GM23338 (cell line): ENCODE data around the gene JAZF1. TPM values are rescaled to one million over a fixed set of nuclear protein-coding genes. Genes with fewer than 3 reads are reported as not detected.

ENCODE experiments used
- ATAC-seq: fragments of 200-7000 bp; cut with Tn5 transposase; 3 replicates; pipeline ENCODE4 v1.9.1; 2020
- DNase-seq: peaks from one replicate; pipeline ENCODE4 v3.0.0-alpha.2; 2015; ENCODE audit warnings: low spot score
- H2AFZ ChIP-seq: fragments of 200-600 bp; sonication (generic); 2 replicates; pipeline ENCODE4 v1.8.0; 2016; ENCODE audit warnings: antibody characterized with exemption, mild to moderate bottlenecking, moderate library complexity
- H3F3A ChIP-seq: fragments of 200-600 bp; sonication (generic); replicated peaks from 2 replicates; pipeline ENCODE4 v1.8.0; 2017; ENCODE audit warnings: antibody characterized with exemption, mixed run types, low read depth
- H3K27ac ChIP-seq: fragments of 200-600 bp; sonication (generic); 2 replicates; pipeline ENCODE4 v1.6.1; 2016; ENCODE audit warnings: low read depth
- H3K27me3 ChIP-seq: fragments of 200-600 bp; sonication (generic); 2 replicates; pipeline ENCODE4 v1.8.0; 2016; ENCODE audit warnings: mild to moderate bottlenecking, mixed run types, moderate library complexity; ENCODE audit not compliant: insufficient read depth
- H3K36me3 ChIP-seq: fragments of 200-600 bp; sonication (generic); 2 replicates; pipeline ENCODE4 v1.8.0; 2016; ENCODE audit warnings: mild to moderate bottlenecking; ENCODE audit not compliant: insufficient read depth
- H3K4me1 ChIP-seq: fragments of 200-600 bp; sonication (generic); 2 replicates; pipeline ENCODE4 v1.8.0; 2016; ENCODE audit warnings: mild to moderate bottlenecking, moderate library complexity; ENCODE audit not compliant: insufficient read depth
- H3K4me2 ChIP-seq: fragments of 200-600 bp; sonication (generic); 2 replicates; pipeline ENCODE4 v1.7.1; 2017; ENCODE audit warnings: mixed run types
- H3K4me3 ChIP-seq: fragments of 200-600 bp; sonication (generic); 2 replicates; pipeline ENCODE4 v1.6.1; 2016; ENCODE audit warnings: mixed run types
- H3K79me2 ChIP-seq: fragments of 200-600 bp; sonication (generic); replicated peaks from 2 replicates; pipeline ENCODE4 v1.8.0; 2017; ENCODE audit warnings: mild to moderate bottlenecking; ENCODE audit not compliant: insufficient read depth
- H3K9me2 ChIP-seq: fragments of 200-600 bp; sonication (generic); 2 replicates; pipeline ENCODE4 v1.8.0; 2017; ENCODE audit not compliant: insufficient read depth
- H4K20me1 ChIP-seq: fragments of 200-600 bp; sonication (generic); replicated peaks from 2 replicates; pipeline ENCODE4 v1.8.0; 2017; ENCODE audit warnings: mild to moderate bottlenecking; ENCODE audit not compliant: insufficient read depth
- H3K27ac Mint-ChIP-seq: 2 replicates; pipeline ENCODE4 v1.8.0; 2020; ENCODE audit warnings: inconsistent platforms, mild to moderate bottlenecking, moderate library complexity, mixed read lengths
- H3K27me3 Mint-ChIP-seq: 3 replicates; pipeline ENCODE4 v1.8.0; 2022; ENCODE audit warnings: low read depth, mild to moderate bottlenecking, moderate library complexity, mixed read lengths, inconsistent platforms; ENCODE audit not compliant: insufficient read depth, poor library complexity
- H3K36me3 Mint-ChIP-seq: 3 replicates; pipeline ENCODE4 v1.8.0; 2021; ENCODE audit warnings: low read depth, mild to moderate bottlenecking, inconsistent platforms, moderate library complexity, mixed read lengths
- H3K4me1 Mint-ChIP-seq: 3 replicates; pipeline ENCODE4 v1.8.0; 2020; ENCODE audit warnings: mild to moderate bottlenecking, inconsistent platforms, mixed read lengths
- H3K4me3 Mint-ChIP-seq: 3 replicates; pipeline ENCODE4 v1.8.0; 2021; ENCODE audit warnings: moderate library complexity, mild to moderate bottlenecking, inconsistent platforms, mixed read lengths
- H3K9me3 Mint-ChIP-seq: 3 replicates; pipeline ENCODE4 v1.8.0; 2020; ENCODE audit warnings: moderate library complexity, mild to moderate bottlenecking, inconsistent platforms, mixed read lengths
- CREB1 ChIP-seq: fragments of 250-450 bp; sonication (Bioruptor Pico); IDR thresholded peaks from 2 replicates; pipeline ENCODE4 v1.5.0; 2020; ENCODE audit warnings: low read depth, mild to moderate bottlenecking, moderate library complexity
- CTCF ChIP-seq, 2 experiments: fragments of 200-600 bp in 1 of 2; sonication (generic) in 1 of 2; conservative IDR thresholded peaks; 2 replicates each; pipeline versions ENCODE4 v1.5.1 to v1.6.1; 2016 to 2017; ENCODE audit warnings: antibody characterized with exemption in 2 of 2, low read depth in 2 of 2, mild to moderate bottlenecking in 2 of 2, moderate library complexity in 1 of 2
- EZH2 ChIP-seq: fragments of 200-600 bp; sonication (generic); IDR thresholded peaks from one replicate; pipeline ENCODE4 v1.8.0; 2017; ENCODE audit warnings: antibody characterized with exemption, mild to moderate bottlenecking, low read depth; ENCODE audit not compliant: unreplicated experiment
- EZH2phosphoT487 ChIP-seq: fragments of 200-600 bp; sonication (generic); IDR thresholded peaks from one replicate; pipeline ENCODE4 v1.8.1; 2018; ENCODE audit warnings: antibody characterized with exemption; ENCODE audit not compliant: unreplicated experiment
- JUNB ChIP-seq: IDR thresholded peaks from one replicate; pipeline ENCODE4 v1.6.1; 2016; ENCODE audit warnings: antibody characterized with exemption; ENCODE audit not compliant: unreplicated experiment
- NANOG ChIP-seq: IDR thresholded peaks from 2 replicates; pipeline ENCODE4 v1.6.1; 2016; ENCODE audit warnings: antibody characterized with exemption, borderline replicate concordance
- POLR2AphosphoS5 ChIP-seq: IDR thresholded peaks from 2 replicates; pipeline ENCODE4 v1.6.1; 2016; ENCODE audit warnings: antibody characterized with exemption, low read depth
- STAT1 ChIP-seq: IDR thresholded peaks from one replicate; pipeline ENCODE4 v1.6.1; 2016; ENCODE audit warnings: antibody characterized with exemption; ENCODE audit not compliant: unreplicated experiment
- ZNF114 ChIP-seq: fragments of 250-450 bp; sonication (Bioruptor Pico); IDR thresholded peaks from 2 replicates; pipeline ENCODE4 v1.5.0; 2020; ENCODE audit warnings: mild to moderate bottlenecking, moderate library complexity
- ZNF331 ChIP-seq: fragments of 250-450 bp; sonication (Bioruptor Pico); IDR thresholded peaks from 2 replicates; pipeline ENCODE4 v1.5.0; 2020; ENCODE audit warnings: low read depth, mild to moderate bottlenecking, moderate library complexity
- ZNF462 ChIP-seq: fragments of 250-450 bp; sonication (Bioruptor Pico); IDR thresholded peaks from 2 replicates; pipeline ENCODE4 v1.5.0; 2020; ENCODE audit warnings: mild to moderate bottlenecking, moderate library complexity
- polyA plus RNA-seq: library from polyadenylated mRNA; unstranded; fragments of >200 nt; fragmentation: Nextera tagmentation; extraction: Ambion mirVana; gene quantifications from 2 replicates; pipeline ENCODE4 v1.2.1, GENCODE V29; 2016
- total RNA-seq: library from RNA; depleted of rRNA; stranded (reverse); fragments of >200 nt; shearing (Covaris generic); gene quantifications from 2 replicates; pipeline ENCODE4 v1.2.3, GENCODE V29; 2014
- TF ChIP-seq, protein P1 (sequence below): IDR thresholded peaks from one replicate; pipeline ENCODE4 v1.6.1; 2018; ENCODE audit warnings: antibody characterized with exemption; ENCODE audit not compliant: unreplicated experiment
- TF ChIP-seq, protein P2 (sequence below): IDR thresholded peaks from 2 replicates; pipeline ENCODE4 v1.6.1; 2016; ENCODE audit warnings: antibody characterized with exemption

JAZF1 gene
- total and polyA plus RNA-seq, 2 experiments from 2014 or later = 12.2 to 22.2 TPM

- Mint-ChIP-seq H3K36me3 (no peaks in the 10 kb centered on the region), H3K4me1 (peaks cover 25% of the 10 kb centered on the region), H3K4me3 (no peak overlapping the region), H3K9me3 (no peaks in the 10 kb centered on the region), H3K27ac (no peak overlapping the region), H3K27me3 (peaks cover 4% of the 10 kb centered on the region)
- Histone ChIP-seq H3K27ac (no peak overlapping the region), H4K20me1 (no peaks in the 10 kb centered on the region), H3K4me1 (peaks cover 24% of the 10 kb centered on the region), H3K36me3 (no peaks in the 10 kb centered on the region), H3K9me2 (peaks cover 3% of the 10 kb centered on the region; the same call in 1 of the 2 replicates), H3K27me3 (no peaks in the 10 kb centered on the region), H3F3A (no peaks in the 10 kb centered on the region), H2AFZ (no peak overlapping the region), H3K79me2 (peaks cover 41% of the 10 kb centered on the region), H3K4me3 (no peak overlapping the region), H3K4me2 (no peak overlapping the region)
- no peak for ATAC-seq
- TF ChIP-seq NANOG (no peak), POLR2AphosphoS5 (no peak), JUNB (no peak), EZH2 (no peak), CREB1 (CRISPR knock-in tag) (no peak), ZNF331 (CRISPR knock-in tag) (no peak), ZNF462 (no peak), ZNF114 (CRISPR knock-in tag) (no peak), STAT1 (no peak), EZH2phosphoT487 (no peak), CTCF (conservative IDR thresholded peaks at IDR 0.05; ENCODE audit: low read depth in 2 of 2) (no peak)
- TF ChIP-seq, protein P1, sequence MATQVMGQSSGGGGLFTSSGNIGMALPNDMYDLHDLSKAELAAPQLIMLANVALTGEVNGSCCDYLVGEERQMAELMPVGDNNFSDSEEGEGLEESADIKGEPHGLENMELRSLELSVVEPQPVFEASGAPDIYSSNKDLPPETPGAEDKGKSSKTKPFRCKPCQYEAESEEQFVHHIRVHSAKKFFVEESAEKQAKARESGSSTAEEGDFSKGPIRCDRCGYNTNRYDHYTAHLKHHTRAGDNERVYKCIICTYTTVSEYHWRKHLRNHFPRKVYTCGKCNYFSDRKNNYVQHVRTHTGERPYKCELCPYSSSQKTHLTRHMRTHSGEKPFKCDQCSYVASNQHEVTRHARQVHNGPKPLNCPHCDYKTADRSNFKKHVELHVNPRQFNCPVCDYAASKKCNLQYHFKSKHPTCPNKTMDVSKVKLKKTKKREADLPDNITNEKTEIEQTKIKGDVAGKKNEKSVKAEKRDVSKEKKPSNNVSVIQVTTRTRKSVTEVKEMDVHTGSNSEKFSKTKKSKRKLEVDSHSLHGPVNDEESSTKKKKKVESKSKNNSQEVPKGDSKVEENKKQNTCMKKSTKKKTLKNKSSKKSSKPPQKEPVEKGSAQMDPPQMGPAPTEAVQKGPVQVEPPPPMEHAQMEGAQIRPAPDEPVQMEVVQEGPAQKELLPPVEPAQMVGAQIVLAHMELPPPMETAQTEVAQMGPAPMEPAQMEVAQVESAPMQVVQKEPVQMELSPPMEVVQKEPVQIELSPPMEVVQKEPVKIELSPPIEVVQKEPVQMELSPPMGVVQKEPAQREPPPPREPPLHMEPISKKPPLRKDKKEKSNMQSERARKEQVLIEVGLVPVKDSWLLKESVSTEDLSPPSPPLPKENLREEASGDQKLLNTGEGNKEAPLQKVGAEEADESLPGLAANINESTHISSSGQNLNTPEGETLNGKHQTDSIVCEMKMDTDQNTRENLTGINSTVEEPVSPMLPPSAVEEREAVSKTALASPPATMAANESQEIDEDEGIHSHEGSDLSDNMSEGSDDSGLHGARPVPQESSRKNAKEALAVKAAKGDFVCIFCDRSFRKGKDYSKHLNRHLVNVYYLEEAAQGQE = no peak
- TF ChIP-seq, protein P2, sequence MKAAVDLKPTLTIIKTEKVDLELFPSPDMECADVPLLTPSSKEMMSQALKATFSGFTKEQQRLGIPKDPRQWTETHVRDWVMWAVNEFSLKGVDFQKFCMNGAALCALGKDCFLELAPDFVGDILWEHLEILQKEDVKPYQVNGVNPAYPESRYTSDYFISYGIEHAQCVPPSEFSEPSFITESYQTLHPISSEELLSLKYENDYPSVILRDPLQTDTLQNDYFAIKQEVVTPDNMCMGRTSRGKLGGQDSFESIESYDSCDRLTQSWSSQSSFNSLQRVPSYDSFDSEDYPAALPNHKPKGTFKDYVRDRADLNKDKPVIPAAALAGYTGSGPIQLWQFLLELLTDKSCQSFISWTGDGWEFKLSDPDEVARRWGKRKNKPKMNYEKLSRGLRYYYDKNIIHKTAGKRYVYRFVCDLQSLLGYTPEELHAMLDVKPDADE = no peak
- no peak for DNase-seq
Observed at GRCh38 chr7:28104811-28105210, 75.8 kb downstream of the JAZF1 start.
